NCI-H146 treated with DMSO at 0.1 percent for 48 hours (cell line): ENCODE results near the gene ENDOD1.

ENCODE experiments used
- DNase-seq: peaks from one replicate; lab custom pipeline; 2025; ENCODE audit not compliant: unreplicated experiment; lab: John Stamatoyannopoulos, UW

Gene ENDOD1

DNA sequence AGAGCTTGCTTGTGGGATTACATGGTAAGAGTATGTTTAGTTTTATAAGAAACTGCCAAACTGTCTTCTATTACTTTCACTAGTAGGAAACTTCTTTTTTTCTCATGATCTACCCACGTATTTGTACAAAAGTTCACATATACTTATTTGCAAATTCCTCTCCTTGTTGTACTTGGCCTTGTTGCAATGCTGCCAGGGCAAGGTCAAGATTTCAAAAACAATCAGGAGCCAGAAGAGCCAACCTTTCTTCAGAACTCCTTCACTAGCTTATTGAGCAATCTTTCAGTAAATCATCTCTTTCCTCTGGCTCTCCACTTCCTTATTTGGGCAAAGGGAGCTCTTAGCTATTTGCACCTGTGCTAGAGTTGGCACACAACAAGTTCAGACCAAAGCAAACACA lies 13.2 kb upstream of the ENDOD1 start:
- no peak for DNase-seq

DNA sequence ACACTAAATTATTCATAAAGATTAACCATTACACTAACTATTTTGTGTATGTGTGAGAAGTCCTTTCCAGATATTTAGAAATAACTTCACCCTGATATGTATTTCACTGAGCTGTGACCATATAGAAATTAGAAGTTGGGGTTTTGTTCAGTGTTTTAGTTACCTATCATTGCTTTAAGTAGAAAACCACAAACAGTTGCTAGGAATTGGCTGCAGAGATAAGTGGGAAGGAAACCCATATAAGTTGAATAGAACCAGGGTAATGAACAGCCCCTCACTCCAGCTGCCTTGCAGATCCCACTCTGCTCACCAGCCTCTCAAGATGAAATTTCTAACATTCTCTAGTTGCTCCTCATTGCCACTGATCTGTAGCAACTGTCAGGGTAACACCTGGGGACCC lies 12.7 kb upstream of the ENDOD1 start:
- no peak for DNase-seq

DNA sequence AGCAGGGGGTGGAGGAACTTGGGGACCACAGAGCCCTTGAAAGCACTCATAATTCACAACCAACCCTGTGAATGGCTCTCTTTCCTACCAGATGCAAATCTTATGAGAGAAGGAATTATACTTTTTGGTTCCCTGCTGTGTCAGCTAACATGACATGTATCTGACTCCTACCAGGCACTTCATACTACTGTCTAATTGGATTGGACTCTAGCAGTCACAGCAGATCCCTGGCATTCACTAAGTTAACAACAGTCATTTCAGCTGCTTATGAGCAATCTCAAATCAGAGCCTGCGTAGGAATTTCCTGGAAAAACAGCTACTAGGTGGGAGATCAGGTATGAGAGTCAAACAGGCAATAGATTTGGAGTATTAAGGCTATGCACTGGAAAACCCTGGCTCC lies 11.1 kb upstream of the ENDOD1 start:
- DNase-seq, result no peak

DNA sequence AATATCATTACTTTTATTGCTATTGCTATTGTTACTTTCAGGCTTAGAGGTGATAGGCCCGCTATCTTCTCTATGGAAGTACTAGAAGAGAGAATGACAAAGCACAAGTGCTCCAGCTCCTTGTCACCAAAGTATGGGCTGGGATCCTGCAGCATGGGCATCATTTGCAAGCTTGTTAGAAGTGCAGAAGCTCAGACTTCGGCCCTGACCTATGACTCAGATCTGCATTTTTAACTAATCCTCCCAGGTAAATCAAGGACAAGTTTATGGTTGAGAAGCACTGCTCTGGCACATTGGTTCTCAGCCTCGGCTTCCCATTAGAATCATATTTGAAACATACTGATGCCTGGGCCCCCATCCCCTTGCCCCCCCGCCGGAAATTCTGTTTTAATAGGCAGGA lies 8.6 kb upstream of the ENDOD1 start:
- DNase-seq, result no peak

DNA sequence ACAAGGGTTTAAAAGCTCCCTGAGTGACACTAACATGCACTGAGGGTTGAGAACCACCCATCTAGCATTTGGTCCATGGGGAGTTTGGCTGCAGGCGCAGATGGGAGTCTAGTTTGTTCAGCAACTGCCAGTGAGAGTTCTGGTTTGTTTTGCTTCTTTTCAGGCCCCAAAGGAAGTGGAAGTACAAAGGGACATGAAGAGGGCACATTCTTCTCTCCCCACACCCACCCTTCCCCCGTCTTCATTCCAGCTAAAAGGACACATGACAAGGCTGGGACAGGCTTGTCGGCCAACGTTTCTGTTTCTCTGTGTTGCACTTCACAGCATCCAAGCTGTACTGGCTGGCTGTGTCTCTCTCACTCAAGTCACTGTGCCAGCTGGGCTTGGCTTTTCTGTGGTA lies 8.2 kb upstream of the ENDOD1 start:
- DNase-seq, result no peak

DNA sequence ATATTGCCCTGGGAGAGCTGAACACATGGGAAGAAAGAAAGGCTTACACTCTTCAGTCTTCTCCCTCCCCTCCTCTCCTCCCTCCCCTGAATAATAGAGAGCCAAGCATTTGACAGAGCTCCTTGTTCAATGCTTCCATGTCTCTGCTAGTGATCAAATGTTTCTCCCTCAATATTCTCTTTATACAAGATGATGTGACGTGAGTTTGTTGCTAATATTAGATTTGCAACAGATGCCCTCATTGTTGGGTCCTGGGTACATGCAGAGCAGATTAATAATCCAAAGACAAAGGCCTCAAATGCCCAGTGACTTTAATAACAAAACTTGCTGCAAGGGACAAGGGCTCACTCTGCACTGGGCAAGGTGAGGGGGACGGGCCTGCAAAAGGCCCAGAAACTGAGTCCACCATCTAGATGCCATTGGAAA lies 7.1 kb upstream of the ENDOD1 start:
- DNase-seq, result no peak

DNA sequence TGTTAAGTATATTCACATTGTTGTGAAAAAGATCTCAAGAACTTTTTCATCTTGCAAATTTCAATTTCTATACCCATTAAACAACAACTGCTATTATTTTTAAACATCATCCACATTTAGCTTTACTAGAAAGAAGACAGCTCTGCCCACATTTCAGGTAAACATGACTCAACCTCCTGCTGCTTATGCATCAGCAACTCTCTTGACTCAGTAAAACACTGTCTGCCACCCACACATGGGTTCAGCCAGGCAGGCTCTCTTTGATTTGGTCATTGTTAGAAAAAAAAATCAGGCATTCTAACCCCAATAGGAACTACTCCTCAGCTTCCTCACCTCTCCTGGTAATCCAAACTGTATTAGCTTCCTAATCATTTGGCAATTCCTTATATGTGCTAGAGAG lies 5.1 kb upstream of the ENDOD1 start:
- no peak for DNase-seq

DNA sequence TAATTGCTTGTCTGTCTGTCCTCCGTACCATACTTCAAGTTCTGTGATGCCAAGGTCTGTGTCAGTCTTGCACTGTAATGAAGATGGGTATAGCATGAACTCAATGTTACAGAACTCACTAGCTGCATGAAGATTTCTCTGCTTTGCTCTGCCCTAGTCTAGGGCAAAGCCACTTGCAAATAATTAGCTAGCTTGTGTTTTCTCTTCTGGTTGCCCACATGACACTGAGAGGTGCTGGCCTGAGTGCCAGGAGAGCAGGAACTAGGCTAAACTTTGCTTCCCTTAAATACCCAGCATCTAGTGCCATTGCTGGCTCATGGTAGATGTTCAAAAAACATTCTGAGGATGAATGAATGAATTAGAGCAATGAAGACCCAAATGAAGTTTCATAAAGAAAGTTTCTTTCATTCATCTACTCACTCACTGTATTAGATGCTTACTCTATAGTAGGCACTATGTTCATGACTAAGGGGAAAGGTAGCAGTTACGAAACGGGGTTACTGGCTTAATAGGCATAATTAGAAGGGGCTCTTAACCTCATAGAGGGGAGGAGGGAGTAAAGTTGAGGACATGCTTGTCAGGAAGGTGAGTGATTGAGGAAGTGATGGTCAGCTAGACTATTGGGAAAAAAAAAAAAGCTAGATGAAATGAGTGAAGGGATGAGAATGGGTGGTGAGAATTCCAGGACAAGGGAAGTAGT lies 4.4 kb upstream of the ENDOD1 start:
- no peak for DNase-seq

DNA sequence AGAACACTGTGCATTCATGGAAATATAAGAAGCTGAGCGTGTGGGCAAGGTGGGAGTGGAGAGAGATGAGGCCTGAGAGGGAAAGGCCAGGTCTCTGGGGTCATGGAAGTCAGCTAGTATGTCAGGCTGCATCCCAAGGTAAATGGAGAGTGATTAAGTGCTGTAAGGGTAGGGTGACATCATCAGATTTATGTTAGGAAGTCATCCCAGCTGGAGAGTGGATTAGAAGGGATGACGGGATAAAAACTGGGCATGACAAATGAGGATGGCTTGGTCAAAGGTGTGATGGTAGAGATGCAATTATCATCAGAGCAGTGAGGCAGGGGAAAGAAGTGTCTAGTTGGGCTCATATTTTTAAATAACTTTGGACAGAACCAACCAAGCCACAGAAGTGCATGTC lies 3.5 kb upstream of the ENDOD1 start:
- DNase-seq, result no peak

DNA sequence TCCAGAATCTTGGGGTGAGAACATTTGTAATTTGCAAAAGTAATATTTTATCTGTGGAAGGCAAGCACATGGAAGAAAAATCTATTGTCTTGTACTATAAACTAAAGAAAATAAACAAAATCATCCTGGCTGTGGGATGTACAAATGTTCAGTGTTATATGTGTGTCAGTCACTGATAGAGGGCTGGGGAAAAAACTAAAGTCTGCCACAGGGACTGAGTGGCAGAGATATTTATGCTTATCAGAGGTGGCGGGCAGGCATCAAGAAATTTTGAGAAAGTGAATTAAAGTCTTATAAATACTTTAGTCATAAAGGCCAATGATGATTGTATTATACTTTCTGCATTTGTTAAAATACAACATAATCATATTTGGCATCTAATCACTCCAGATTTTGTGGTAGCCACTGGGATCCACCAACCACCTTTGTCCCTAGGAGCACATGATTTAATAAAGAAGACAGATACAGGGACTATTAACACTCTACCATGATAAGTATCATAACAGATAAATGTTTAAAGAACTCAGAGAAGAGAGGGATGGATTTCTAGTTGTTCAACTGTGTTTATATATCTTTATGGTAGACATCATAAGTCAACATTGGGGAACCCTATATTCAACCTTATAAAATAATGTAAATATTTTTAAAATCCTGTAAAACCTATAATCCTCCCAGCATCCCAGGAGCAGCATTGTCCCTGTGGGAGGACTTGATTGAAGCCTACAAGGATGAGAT lies 2.6 kb upstream of the ENDOD1 start:
- no peak for DNase-seq

DNA sequence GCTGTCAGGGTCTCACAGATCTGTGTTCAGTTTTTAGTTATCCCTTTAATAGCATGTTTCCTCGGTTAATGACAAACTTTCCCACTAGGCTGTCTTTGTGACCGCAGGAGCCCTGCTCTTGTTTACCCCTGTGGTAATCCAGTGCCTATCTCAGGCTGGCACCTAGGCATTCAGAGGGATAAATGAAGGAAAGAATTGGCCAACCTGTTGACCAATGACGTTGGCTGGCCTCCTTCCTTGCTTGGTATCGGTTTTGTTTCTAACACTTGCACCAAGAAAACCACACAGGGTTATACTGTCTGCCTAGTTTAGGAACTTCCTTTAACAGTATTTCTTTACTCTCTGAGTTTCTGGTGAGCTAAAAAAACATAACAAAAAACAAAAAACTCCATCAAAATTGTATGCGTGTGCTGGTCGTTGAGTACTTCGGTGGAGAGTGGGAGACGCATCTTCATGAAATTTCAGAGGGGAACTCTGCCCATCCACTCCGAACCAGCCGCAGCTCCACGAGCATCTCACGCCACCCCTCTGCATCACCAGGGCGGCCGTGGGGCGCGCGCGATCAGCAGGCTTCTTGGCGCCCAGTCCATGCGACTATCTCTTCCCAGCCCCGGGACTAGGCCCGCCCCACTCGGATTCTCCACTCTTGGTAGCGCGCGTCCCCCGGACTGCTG lies 563 bp upstream of the ENDOD1 start:
- DNase-seq, result no peak

DNA sequence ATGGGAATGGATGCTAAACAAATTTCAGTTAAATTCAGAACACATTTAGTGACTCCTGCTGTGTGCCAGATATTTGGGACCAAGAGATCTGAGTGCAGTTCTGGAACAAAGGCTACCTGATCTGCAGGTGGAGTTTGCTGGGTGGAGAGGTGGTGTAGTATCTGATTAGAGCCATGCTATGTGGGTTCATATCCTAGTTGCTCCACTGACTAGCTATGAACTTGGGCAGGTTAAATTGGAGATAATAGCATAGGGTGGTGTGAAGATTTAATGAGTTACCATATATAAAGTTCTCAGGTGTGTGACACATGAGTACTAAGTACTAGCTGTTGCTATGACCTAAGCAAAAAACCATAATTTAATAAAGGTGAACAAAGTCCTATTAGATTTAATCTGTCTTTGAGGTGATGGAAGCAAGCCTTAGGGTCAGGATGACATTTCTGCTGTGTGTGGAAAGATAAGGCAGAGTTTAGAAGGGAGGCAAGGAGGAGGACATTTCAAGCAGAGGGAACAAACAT lies 2.1 kb downstream of the ENDOD1 start:
- DNase-seq, result no peak

DNA sequence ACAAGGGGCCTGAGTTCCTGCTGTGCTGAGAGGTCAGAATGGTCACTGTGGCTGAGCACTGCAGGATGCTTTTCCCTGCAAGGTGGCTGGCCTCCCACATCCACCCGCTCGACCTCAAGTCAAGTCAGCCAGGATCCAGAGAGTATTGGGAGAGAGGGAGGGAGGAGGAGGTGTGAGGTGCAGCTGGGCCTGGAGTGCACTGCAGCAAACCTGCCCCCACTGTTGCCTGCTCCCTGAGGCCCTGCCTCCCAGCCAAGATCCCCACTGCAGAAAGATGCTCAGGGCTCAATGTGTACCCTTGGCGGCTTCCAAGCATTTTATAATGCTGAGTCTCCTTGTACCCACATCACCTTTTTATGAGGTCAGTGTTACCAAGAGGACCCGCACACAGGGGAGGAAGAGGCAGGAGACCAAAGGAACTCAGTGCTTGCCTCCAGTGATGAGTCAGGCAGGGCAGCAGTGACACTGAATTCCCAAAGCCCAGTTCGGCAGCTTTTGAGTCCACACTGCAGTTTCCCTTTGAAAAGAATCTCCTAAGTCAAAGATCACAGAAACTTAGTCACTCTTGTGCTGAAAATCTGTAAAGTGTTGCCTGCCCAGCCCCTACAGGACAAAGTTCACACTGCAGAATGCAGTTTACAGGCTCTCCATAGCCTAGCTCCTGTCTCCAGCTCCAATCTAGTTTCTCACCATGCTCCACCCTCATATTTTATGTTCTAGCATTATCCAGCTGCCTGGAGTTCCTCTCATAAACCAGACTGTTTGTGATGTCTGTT lies 3.1 kb downstream of the ENDOD1 start:
- no peak for DNase-seq

DNA sequence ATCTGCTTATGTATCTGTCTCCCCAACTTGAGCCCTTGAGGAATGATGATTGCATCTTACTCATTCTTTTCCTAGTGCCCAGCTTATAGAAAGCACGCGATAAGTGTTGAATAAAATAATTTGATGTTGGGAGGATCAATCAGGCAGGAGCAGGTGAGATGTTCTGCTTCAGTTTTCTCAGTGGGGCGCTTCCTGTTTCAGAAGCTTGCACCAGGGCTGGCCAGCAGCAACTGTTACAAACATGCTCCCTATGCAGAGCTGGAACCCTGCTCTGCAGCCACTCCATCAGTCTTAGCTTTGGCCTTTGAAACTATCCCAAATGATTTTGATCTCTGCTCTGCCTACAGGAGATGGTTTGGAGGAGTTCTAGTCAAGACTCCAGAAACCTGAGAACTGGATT lies 3.9 kb downstream of the ENDOD1 start:
- DNase-seq, result no peak

DNA sequence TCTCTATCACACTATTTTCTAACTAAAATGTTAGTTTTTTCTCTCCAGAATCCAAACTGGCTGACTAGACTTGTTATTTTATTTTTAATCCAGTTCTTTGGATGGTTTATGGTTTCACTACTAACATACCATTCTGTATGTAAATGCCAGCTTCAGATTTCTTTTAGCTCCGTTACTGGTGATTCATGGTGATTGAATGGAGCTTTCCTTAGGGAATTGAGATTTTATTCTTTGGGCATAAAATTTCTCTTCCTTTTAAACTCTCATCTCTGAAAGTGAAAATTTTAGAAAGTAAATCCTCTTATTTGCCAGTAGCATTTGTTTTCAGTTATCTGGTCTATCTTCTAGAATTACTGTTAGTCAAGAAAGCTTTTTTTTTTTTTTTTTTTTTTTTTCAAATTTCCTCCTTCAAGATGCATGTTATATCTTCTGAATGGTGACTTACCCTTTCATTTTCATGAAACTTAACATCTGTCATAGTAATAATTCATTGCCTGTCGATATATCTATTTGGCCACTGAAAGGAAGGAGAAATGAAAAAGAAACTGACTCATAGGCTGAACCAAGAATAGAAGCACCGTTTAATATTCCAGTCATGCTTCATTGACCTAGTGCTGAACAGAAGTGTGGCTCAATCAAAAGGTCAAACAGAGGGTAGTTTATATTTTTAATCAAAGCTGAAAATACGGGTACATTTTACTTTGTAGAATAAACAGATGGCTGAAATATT lies 6.4 kb downstream of the ENDOD1 start:
- DNase-seq, result no peak

DNA sequence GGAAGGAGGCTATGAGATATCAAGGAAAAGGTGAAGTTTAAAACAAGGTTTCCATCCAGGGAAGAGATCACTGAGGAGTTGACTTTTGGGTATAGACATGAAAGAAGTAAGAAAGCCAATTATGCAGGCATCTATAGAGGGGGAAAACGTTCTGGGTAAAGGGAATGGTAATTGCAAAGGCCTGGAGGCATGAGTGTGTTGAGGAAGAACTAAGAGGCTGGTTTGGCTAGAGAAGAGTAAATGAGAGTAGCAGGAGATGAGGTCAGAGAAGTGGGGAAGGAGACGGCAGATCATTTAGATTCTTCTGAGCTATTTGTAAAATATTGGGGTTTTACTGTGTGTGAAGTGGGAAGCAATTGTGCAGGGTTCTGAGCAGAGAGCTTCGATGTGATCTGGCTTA lies 7.6 kb downstream of the ENDOD1 start:
- no peak for DNase-seq

DNA sequence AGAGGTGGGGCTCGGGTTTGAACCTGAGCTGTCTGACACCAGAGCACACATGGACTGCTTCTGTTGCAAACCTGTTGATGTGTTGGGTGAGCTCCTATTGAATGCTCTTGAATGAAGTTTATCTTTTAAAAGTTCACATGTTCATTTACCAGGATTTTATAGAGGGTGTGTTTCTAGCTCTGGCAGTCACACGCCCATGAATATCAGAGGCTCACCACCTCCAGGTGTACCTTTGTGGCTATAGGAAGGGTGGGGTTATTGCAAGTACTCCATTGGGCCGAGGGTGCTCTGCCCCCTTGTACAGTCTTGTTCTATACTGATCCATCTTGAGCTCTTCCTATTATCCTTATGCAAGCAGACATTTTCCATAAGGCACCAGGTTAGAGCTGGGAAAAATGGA lies 9.2 kb downstream of the ENDOD1 start:
- DNase-seq, result no peak

DNA sequence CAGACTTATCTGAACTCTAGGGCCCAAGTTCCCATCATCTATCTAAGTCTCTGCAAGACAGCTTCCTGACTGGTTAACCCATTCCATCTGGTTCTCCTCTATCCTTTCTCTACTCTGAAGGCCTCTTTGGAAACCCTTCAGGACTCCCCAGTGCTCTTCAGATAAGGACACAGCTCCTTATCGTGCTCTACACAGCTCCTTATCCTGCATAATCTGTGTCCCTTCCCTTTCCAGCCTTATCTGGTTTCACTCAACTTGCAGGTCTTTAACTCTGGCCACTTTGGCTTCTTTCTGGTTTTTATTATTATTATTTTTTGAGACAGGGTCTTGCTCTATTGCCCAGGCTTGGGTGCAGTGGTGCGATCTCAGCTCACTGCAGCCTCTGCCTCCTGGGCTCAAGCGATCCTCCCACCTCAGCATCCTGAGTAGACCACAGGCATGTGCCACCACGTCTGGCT lies 10.6 kb downstream of the ENDOD1 start:
- DNase-seq, result no peak

DNA sequence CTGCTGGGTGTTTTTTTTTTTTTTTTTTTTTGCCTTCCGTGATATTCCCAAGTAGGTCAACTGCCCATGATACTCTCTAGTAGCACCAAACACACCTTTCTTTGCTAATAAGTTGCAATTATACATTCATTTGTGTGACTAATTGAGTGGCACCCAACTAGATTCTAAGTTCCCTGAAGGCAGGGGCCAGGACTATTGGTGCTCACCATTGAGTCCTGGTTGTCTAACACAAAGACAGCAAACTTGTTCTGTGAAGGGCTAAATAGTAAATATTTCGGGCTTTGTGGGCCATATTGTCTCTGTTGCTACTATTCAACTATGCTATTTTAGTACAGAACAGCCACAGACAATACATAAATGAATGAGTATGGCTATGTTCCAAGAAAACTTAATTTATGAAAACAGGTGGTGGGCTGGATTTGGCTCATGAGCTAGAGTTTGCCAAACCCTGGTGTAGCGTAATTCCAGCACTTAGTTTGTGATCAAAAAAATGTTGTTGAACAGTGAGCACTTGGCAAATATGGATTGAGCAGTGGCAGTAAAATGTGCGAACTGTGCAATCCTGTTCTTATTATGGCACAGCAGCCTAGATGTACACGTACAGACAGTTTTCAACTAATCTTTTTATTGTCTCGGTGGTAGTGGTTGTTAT lies 11.3 kb downstream of the ENDOD1 start:
- no peak for DNase-seq

DNA sequence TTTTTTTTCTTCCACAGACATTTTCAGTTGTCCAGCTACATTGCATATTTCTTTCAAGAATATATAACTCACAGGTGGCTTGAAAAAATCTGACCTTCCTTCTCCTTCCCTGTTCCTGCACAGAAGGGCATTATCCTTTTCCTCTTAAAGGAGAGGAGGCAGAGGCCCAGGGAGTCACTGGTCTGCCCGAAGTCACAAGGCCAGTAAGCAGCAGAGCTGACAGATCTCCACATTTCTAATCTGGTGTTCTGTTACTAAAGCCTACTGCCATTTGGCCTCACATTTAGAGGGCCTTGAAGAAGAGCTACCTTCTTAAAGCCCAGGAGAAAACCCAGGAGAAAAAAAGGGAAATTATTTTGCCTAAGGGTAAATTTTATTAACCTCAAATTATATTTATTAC lies 12.3 kb downstream of the ENDOD1 start:
- DNase-seq, result no peak
